Gastrocnemius medialis (tissue), 4 donors: ENCODE results near the gene UNC80.

ENCODE experiments used
- CTCF ChIP-seq, 5 experiments: fragments of 450-650 bp in 3 of 5; fragments of 200-600 bp in 2 of 5; sonication (generic) in 2 of 5; IDR thresholded peaks in 4 of 5; conservative IDR thresholded peaks in 1 of 5; 1 replicate in 4 of 5; 2 replicates in 1 of 5; pipeline ENCODE4 v1.5.1; 2016 to 2019; ENCODE audit warnings: antibody characterized with exemption in 5 of 5, mild to moderate bottlenecking in 3 of 5, moderate library complexity in 3 of 5
- POLR2A ChIP-seq, 2 donors: fragments of 450-650 bp; IDR thresholded peaks; one replicate each; pipeline ENCODE4 v1.6.1; 2017; ENCODE audit warnings: antibody characterized with exemption in 2 of 2, mild to moderate bottlenecking in 2 of 2, moderate library complexity in 2 of 2

GRCh38 chr2:210027608-210028007 is 256.0 kb downstream of the UNC80 start:
- TF ChIP-seq CTCF (IDR thresholded peaks at IDR 0.05 in 4 of 5, conservative IDR thresholded peaks at IDR 0.05 in 1 of 5): no peak
- TF ChIP-seq POLR2A (IDR thresholded peaks at IDR 0.05): no peak
